Activated naive CD8-positive, alpha-beta T cell treated with anti-CD3 and anti-CD28 coated beads for 36 hours (primary cell): ENCODE measurements around the gene SULT1C4. TPM values are rescaled to one million over a fixed set of nuclear protein-coding genes. Genes with fewer than 3 reads are reported as not detected.
A peak's percentile ranks its signal among the peaks of the same experiment; 100 is the strongest.
"Not testable (repeated sequence)": the region's sequence is repeated elsewhere in the genome, so short reads cannot be mapped to it uniquely, and the experiment has no call there.

Experiments used
- DNase-seq: peaks from one replicate; pipeline ENCODE4 v3.0.0; 2021
- H3K27ac Mint-ChIP-seq: one replicate; pipeline ENCODE4 v1.8.0; 2022; ENCODE audit warnings: mild to moderate bottlenecking, moderate library complexity, mixed read lengths
- H3K27me3 Mint-ChIP-seq: one replicate; pipeline ENCODE4 v1.8.0; 2022; ENCODE audit warnings: mild to moderate bottlenecking, mixed read lengths
- H3K36me3 Mint-ChIP-seq: one replicate; pipeline ENCODE4 v1.8.0; 2021; ENCODE audit warnings: mild to moderate bottlenecking, mixed read lengths
- H3K4me1 Mint-ChIP-seq: one replicate; pipeline ENCODE4 v1.8.0; 2021; ENCODE audit warnings: mixed read lengths
- H3K4me3 Mint-ChIP-seq: one replicate; pipeline ENCODE4 v1.8.0; 2022; ENCODE audit warnings: mild to moderate bottlenecking, moderate library complexity, mixed read lengths
- H3K9me3 Mint-ChIP-seq: one replicate; pipeline ENCODE4 v1.8.0; 2022; ENCODE audit warnings: mixed read lengths
- total RNA-seq, 2 experiments: library from RNA; stranded (reverse); gene quantifications; one replicate each; pipeline ENCODE4 v1.2.3, GENCODE V29; 2021

The SULT1C4 gene
- total RNA-seq, 2 experiments from 2014 or later: not detected

- H3K4me3 Mint-ChIP-seq: no peak overlapping the region
- H3K4me1 Mint-ChIP-seq: no peaks in the 10 kb centered on the region
- H3K9me3 Mint-ChIP-seq: no peaks in the 10 kb centered on the region
- H3K27ac Mint-ChIP-seq: no peak overlapping the region
- no peak for DNase-seq
- no peaks in the 10 kb centered on the region for H3K27me3 Mint-ChIP-seq
- H3K36me3 Mint-ChIP-seq: no peaks in the 10 kb centered on the region
These were observed 39.5 kb downstream of the SULT1C4 start for GRCh38 chr2:108417254-108417653.

GRCh38 chr2:108418416-108418815, 40.7 kb downstream of the SULT1C4 start:
- no peaks in the 10 kb centered on the region for H3K9me3 Mint-ChIP-seq
- DNase-seq: no peak
- no peak overlapping the region for H3K27ac Mint-ChIP-seq
- no peaks in the 10 kb centered on the region for H3K4me1 Mint-ChIP-seq
- H3K36me3 Mint-ChIP-seq: no peaks in the 10 kb centered on the region
- H3K27me3 Mint-ChIP-seq: peaks cover 8% of the 10 kb centered on the region
- no peak overlapping the region for H3K4me3 Mint-ChIP-seq

GRCh38 chr2:108423067-108423466, 45.3 kb downstream of the SULT1C4 start:
- no peaks in the 10 kb centered on the region for H3K9me3 Mint-ChIP-seq

GRCh38 chr2:108423502-108424251, 45.9 kb downstream of the SULT1C4 start:
- Mint-ChIP-seq H3K27me3 (peaks cover 10% of the 10 kb centered on the region), H3K4me1 (no peaks in the 10 kb centered on the region), H3K36me3 (no peaks in the 10 kb centered on the region), H3K9me3 (no peaks in the 10 kb centered on the region), H3K4me3 (no peak overlapping the region), H3K27ac (no peak overlapping the region)
- no peak for DNase-seq

More at GRCh38 chr2:108423067-108423466, 45.3 kb downstream of the SULT1C4 start:
- Mint-ChIP-seq H3K4me1 (no peaks in the 10 kb centered on the region), H3K27me3 (peaks cover 10% of the 10 kb centered on the region), H3K4me3 (no peak overlapping the region), H3K27ac (no peak overlapping the region), H3K36me3 (no peaks in the 10 kb centered on the region)
- no peak for DNase-seq

- Mint-ChIP-seq H3K4me1 (no peaks in the 10 kb centered on the region), H3K27ac (no peak overlapping the region), H3K36me3 (no peaks in the 10 kb centered on the region), H3K4me3 (no peak overlapping the region), H3K9me3 (no peaks in the 10 kb centered on the region), H3K27me3 (peaks cover 2% of the 10 kb centered on the region)
- DNase-seq: no peak
These were observed 50.7 kb downstream of the SULT1C4 start for GRCh38 chr2:108428286-108429009.

GRCh38 chr2:108435578-108435977, 57.8 kb downstream of the SULT1C4 start:
- not testable (repeated sequence) for H3K36me3 Mint-ChIP-seq, H3K9me3 Mint-ChIP-seq, H3K27me3 Mint-ChIP-seq, H3K27ac Mint-ChIP-seq, DNase-seq, H3K4me3 Mint-ChIP-seq
- peaks cover 12% of the 10 kb centered on the region for H3K4me1 Mint-ChIP-seq

GRCh38 chr2:108436976-108437375, 59.2 kb downstream of the SULT1C4 start:
- H3K36me3 Mint-ChIP-seq: no peaks in the 10 kb centered on the region
- peak overlapping the region; percentile 22 for H3K4me3 Mint-ChIP-seq
- H3K27me3 Mint-ChIP-seq: no peaks in the 10 kb centered on the region
- peaks cover 1% of the 10 kb centered on the region for H3K9me3 Mint-ChIP-seq
- DNase-seq: no peak
- peaks cover 12% of the 10 kb centered on the region for H3K4me1 Mint-ChIP-seq
- peak overlapping the region; percentile 78 for H3K27ac Mint-ChIP-seq

Other genes with a start within 250 kb of the SULT1C4 start
- gene SULT1C3, start 138.0 kb upstream of the SULT1C4 start, total RNA-seq: not detected
- gene SULT1C2, start 89.1 kb upstream of the SULT1C4 start, total RNA-seq: not detected
- 10 to 100 TPM; 36.9 to 43.6 TPM for gene GCC2, start 71.3 kb downstream of the SULT1C4 start, total RNA-seq
- 10 to 100 TPM; 39.6 to 44.9 TPM for gene LIMS1, start 156.5 kb downstream of the SULT1C4 start, total RNA-seq